ENCODE results near the gene MAGI3. TPM values are rescaled to one million over a fixed set of nuclear protein-coding genes. Genes with fewer than 3 reads are reported as not detected.

Gene MAGI3
- total and polyA plus RNA-seq, 4 donors: 3.0 to 28.8 (median 7.5) TPM

DNA sequence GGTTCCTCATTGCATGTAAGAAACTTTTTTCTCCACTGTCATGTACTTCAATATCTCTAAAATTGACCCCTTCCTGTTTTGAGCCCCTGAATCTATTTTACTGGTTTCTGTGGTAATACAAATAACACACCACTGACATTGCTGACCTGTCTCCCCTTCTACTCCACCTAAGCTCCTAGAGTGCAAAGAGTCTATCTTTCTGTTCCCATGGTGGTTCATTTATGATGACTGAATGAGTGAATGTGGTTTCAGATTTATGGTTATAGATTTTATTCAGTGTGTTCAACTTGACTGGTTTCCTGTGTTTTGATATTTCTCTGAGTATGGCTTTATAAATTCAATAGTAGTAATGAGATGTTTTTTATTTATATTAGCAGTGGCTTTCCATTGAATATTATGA, 127.7 kb downstream of the MAGI3 start:
- no peaks in the 10 kb centered on the region for H3K9me3 ChIP-seq (ENCODE audit: control insufficient read depth in 4 of 4, low read length in 3 of 4)
- H3K27ac ChIP-seq (ENCODE audit: low read depth in 1 of 2, low read length in 2 of 2): no peak overlapping the region
- no peaks in the 10 kb centered on the region for H3K36me3 ChIP-seq (ENCODE audit: control insufficient read depth in 4 of 4, insufficient read depth in 3 of 4, low read depth in 1 of 4, low read length in 3 of 4)
- no peaks in the 10 kb centered on the region for H3K27me3 ChIP-seq (ENCODE audit: control insufficient read depth in 4 of 4, insufficient read depth in 4 of 4, low read length in 3 of 4)
- H3K4me3 ChIP-seq (ENCODE audit: low read depth in 1 of 3, low read length in 3 of 3): no peak overlapping the region
- H3K9ac ChIP-seq (ENCODE audit: low read depth in 1 of 2, low read length in 2 of 2): no peak overlapping the region
- no peak for DNase-seq (ENCODE audit: low spot score)
- TF ChIP-seq GABPA (IDR thresholded peaks at IDR 0.05 in 1 of 2, conservative IDR thresholded peaks at IDR 0.05 in 1 of 2): no peak
- TF ChIP-seq EGR1 (IDR thresholded peaks at IDR 0.05; ENCODE audit: low read depth in 2 of 2): no peak
- no peak for TF ChIP-seq JUND (IDR thresholded peaks at IDR 0.05)
- no peak for TF ChIP-seq MAX (IDR thresholded peaks at IDR 0.05)
- TF ChIP-seq HNF4A (conservative IDR thresholded peaks at IDR 0.05): no peak
- TF ChIP-seq RAD21 (IDR thresholded peaks at IDR 0.05): no peak
- no peak for TF ChIP-seq RXRA (IDR thresholded peaks at IDR 0.05)
- TF ChIP-seq, protein P1, sequence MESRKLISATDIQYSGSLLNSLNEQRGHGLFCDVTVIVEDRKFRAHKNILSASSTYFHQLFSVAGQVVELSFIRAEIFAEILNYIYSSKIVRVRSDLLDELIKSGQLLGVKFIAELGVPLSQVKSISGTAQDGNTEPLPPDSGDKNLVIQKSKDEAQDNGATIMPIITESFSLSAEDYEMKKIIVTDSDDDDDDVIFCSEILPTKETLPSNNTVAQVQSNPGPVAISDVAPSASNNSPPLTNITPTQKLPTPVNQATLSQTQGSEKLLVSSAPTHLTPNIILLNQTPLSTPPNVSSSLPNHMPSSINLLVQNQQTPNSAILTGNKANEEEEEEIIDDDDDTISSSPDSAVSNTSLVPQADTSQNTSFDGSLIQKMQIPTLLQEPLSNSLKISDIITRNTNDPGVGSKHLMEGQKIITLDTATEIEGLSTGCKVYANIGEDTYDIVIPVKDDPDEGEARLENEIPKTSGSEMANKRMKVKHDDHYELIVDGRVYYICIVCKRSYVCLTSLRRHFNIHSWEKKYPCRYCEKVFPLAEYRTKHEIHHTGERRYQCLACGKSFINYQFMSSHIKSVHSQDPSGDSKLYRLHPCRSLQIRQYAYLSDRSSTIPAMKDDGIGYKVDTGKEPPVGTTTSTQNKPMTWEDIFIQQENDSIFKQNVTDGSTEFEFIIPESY (IDR thresholded peaks at IDR 0.05): no peak
- TF ChIP-seq TAF1 (conservative IDR thresholded peaks at IDR 0.05): no peak
- TF ChIP-seq REST (IDR thresholded peaks at IDR 0.05): no peak
- TF ChIP-seq, protein P2, sequence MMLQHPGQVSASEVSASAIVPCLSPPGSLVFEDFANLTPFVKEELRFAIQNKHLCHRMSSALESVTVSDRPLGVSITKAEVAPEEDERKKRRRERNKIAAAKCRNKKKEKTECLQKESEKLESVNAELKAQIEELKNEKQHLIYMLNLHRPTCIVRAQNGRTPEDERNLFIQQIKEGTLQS (IDR thresholded peaks at IDR 0.05): no peak
- TF ChIP-seq NR2F2 (IDR thresholded peaks at IDR 0.05): no peak
- TF ChIP-seq FOXA1 (IDR thresholded peaks at IDR 0.05): no peak
- no peak for TF ChIP-seq SP1 (IDR thresholded peaks at IDR 0.05)
- no peak for TF ChIP-seq HNF4G (IDR thresholded peaks at IDR 0.05)
- TF ChIP-seq FOXA2 (IDR thresholded peaks at IDR 0.05): no peak
- TF ChIP-seq, protein P3, sequence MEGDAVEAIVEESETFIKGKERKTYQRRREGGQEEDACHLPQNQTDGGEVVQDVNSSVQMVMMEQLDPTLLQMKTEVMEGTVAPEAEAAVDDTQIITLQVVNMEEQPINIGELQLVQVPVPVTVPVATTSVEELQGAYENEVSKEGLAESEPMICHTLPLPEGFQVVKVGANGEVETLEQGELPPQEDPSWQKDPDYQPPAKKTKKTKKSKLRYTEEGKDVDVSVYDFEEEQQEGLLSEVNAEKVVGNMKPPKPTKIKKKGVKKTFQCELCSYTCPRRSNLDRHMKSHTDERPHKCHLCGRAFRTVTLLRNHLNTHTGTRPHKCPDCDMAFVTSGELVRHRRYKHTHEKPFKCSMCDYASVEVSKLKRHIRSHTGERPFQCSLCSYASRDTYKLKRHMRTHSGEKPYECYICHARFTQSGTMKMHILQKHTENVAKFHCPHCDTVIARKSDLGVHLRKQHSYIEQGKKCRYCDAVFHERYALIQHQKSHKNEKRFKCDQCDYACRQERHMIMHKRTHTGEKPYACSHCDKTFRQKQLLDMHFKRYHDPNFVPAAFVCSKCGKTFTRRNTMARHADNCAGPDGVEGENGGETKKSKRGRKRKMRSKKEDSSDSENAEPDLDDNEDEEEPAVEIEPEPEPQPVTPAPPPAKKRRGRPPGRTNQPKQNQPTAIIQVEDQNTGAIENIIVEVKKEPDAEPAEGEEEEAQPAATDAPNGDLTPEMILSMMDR (IDR thresholded peaks at IDR 0.05; ENCODE audit: low read depth, low read length, missing input control): no peak
- no peak for TF ChIP-seq YY1 (IDR thresholded peaks at IDR 0.05)
- H3K4me1 ChIP-seq (ENCODE audit: control insufficient read depth in 4 of 4, insufficient read depth in 4 of 4, low read length in 3 of 4): peaks cover 0 to 6% (median 0%) of the 10 kb centered on the region in 4 donors

All from liver (tissue), 9 donors.